Loucy (cell line): Measurements from ENCODE around the gene CCDC148.

Source experiments
- EZH2phosphoT487 ChIP-seq: fragments of 200-600 bp; IDR thresholded peaks from 2 replicates; pipeline ENCODE4 v1.6.1; 2018; ENCODE audit warnings: antibody characterized with exemption, mild to moderate bottlenecking, moderate library complexity, borderline replicate concordance
- TF ChIP-seq, protein P1 (sequence below): fragments of 200-600 bp; sonication (generic); conservative IDR thresholded peaks from 2 replicates; pipeline ENCODE4 v1.5.1; 2014; ENCODE audit warnings: mild to moderate bottlenecking, antibody characterized with exemption, low read length

DNA sequence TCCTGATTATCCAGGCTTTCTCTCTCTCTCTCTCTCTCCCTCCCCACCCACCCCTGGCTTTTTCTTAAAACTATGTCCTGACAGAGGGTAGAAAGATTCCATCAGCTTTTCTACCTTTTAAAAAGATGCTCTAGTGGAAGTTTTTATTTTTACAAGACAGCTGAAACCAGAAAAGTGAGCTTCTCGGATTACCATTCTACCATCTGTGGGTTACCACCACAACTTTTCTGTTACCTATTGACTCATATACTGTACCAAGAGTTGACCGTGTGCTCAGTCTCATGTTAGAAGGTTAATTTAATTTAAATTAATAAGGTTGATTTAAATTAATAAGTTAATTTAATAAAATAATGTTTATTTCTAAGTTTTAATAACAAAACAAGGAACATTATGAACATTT is 217.3 kb downstream of the CCDC148 start:
- TF ChIP-seq, protein P1, sequence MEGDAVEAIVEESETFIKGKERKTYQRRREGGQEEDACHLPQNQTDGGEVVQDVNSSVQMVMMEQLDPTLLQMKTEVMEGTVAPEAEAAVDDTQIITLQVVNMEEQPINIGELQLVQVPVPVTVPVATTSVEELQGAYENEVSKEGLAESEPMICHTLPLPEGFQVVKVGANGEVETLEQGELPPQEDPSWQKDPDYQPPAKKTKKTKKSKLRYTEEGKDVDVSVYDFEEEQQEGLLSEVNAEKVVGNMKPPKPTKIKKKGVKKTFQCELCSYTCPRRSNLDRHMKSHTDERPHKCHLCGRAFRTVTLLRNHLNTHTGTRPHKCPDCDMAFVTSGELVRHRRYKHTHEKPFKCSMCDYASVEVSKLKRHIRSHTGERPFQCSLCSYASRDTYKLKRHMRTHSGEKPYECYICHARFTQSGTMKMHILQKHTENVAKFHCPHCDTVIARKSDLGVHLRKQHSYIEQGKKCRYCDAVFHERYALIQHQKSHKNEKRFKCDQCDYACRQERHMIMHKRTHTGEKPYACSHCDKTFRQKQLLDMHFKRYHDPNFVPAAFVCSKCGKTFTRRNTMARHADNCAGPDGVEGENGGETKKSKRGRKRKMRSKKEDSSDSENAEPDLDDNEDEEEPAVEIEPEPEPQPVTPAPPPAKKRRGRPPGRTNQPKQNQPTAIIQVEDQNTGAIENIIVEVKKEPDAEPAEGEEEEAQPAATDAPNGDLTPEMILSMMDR, result no peak
- no peak for TF ChIP-seq EZH2phosphoT487
